HepG2 (cell line): ENCODE measurements around the gene HECTD1. TPM values are rescaled to one million over a fixed set of nuclear protein-coding genes. Genes with fewer than 3 reads are reported as not detected.

Experiments used
- ATAC-seq: fragments of 200-7000 bp; cut with Tn5 transposase; 3 replicates; pipeline ENCODE4 v1.9.1; 2020; ENCODE audit warnings: mild to moderate bottlenecking, moderate library complexity
- BruUV-seq: library from RNA; stranded (reverse); fragments of 400-500 nt; replicated peaks from 2 replicates; lab custom pipeline; 2021; lab: Mats Ljungman, UMichigan
- CTCF ChIA-PET: fragments of 300-600 bp; formaldehyde crosslinking; extraction: SDS; loops from one replicate; lab custom pipeline; 2021; ENCODE audit warnings: low total read pairs, inconsistent platforms, low intra/inter-chr PET ratio; lab: Yijun Ruan, JAX
- POLR2A ChIA-PET: fragments of 350-600 bp; sonication (Branson Sonifier 250); formaldehyde crosslinking; loops from one replicate; lab custom pipeline; 2020; ENCODE audit warnings: antibody characterized with exemption, inconsistent platforms; lab: Yijun Ruan, JAX
- DNase-seq: peaks from one replicate; pipeline ENCODE4 v3.0.0-alpha.2; 2015; ENCODE audit warnings: low spot score
- FAIRE-seq: peaks from 3 replicates; lab custom pipeline; 2011; peaks lifted over from hg19 to GRCh38; lab: Jason Lieb, UNC
- H2AFZ ChIP-seq: one replicate; pipeline ENCODE4 v1.6.1; 2011; ENCODE audit warnings: low read length, inconsistent platforms
- H3K27ac ChIP-seq: fragments of 300-600 bp; 3 replicates; pipeline ENCODE4 v1.8.0; 2011; ENCODE audit warnings: mixed run types, mild to moderate bottlenecking, mixed read lengths, low read length, inconsistent platforms; ENCODE audit not compliant: insufficient read depth; ENCODE audit errors: extremely low read length
- H3K27me3 ChIP-seq, 2 experiments: fragments of 200-600 bp in 1 of 2; 2 replicates in 1 of 2; 3 replicates in 1 of 2; pipeline versions ENCODE4 v1.6.0 to v1.8.0; 2011; ENCODE audit warnings: low read length in 2 of 2, mild to moderate bottlenecking in 2 of 2, moderate library complexity in 2 of 2, inconsistent platforms in 1 of 2; ENCODE audit not compliant: insufficient read depth in 2 of 2, control insufficient read depth in 1 of 2
- H3K36me3 ChIP-seq, 2 experiments: fragments of 200-600 bp in 1 of 2; replicated peaks in 1 of 2; 2 replicates in 1 of 2; 3 replicates in 1 of 2; pipeline versions ENCODE4 v1.5.1 to v1.8.0; 2011; ENCODE audit warnings: low read length in 2 of 2, inconsistent platforms in 1 of 2; ENCODE audit not compliant: insufficient read depth in 2 of 2, control insufficient read depth in 1 of 2
- H3K4me1 ChIP-seq: 2 replicates; pipeline ENCODE4 v1.5.1; 2012; ENCODE audit warnings: low read length, inconsistent platforms; ENCODE audit not compliant: insufficient read depth
- H3K4me2 ChIP-seq: 2 replicates; pipeline ENCODE4 v1.6.0; 2011; ENCODE audit warnings: low read depth, low read length, inconsistent platforms
- H3K4me3 ChIP-seq, 3 experiments: fragments of 200-600 bp in 1 of 3; sonication (generic), shearing (Covaris generic) in 1 of 3; replicated peaks in 1 of 3; 2 replicates each; pipeline ENCODE4 v1.5.1; 2011 to 2016; ENCODE audit warnings: low read length in 3 of 3, inconsistent platforms in 2 of 3, low read depth in 2 of 3, mild to moderate bottlenecking in 2 of 3, control low read depth in 1 of 3, mixed read lengths in 1 of 3; ENCODE audit not compliant: insufficient read depth in 1 of 3
- H3K79me2 ChIP-seq: one replicate; pipeline ENCODE4 v1.6.1; 2011; ENCODE audit warnings: low read length, inconsistent platforms; ENCODE audit not compliant: insufficient read depth
- H3K9ac ChIP-seq: 2 replicates; pipeline ENCODE4 v1.6.0; 2011; ENCODE audit warnings: mild to moderate bottlenecking, low read depth, low read length, inconsistent platforms; ENCODE audit not compliant: insufficient read depth
- H3K9me3 ChIP-seq: 2 replicates; pipeline ENCODE4 v1.5.1; 2012; ENCODE audit warnings: mild to moderate bottlenecking, low read length
- H4K20me1 ChIP-seq: 2 replicates; pipeline ENCODE4 v1.6.0; 2011; ENCODE audit warnings: inconsistent platforms, mild to moderate bottlenecking, low read length, moderate library complexity; ENCODE audit not compliant: insufficient read depth
- ARNTL ChIP-seq: sonication (generic); formaldehyde crosslinking; IDR thresholded peaks from 2 replicates; pipeline ENCODE4 v1.4.0; 2020; ENCODE audit warnings: mild to moderate bottlenecking, missing genetic modification reagents
- FOXA1 ChIP-seq, 2 experiments: fragments of 450-650 bp in 1 of 2; sonication (generic) in 1 of 2; formaldehyde crosslinking in 1 of 2; IDR thresholded peaks; 2 replicates each; pipeline versions ENCODE4 v1.4.0 to v1.6.1; 2016 to 2020; ENCODE audit warnings: missing genetic modification reagents in 1 of 2
- MAFF ChIP-seq: IDR thresholded peaks from 2 replicates; pipeline ENCODE4 v1.6.1; 2011; ENCODE audit warnings: low read depth, low read length, improper control_type of control experiment
- MAFK ChIP-seq, 2 experiments: IDR thresholded peaks in 1 of 2; conservative IDR thresholded peaks in 1 of 2; 2 replicates each; pipeline ENCODE4 v1.6.1; 2011; ENCODE audit warnings: improper control_type of control experiment in 2 of 2, low read length in 2 of 2
- SKI ChIP-seq: fragments of 450-650 bp; IDR thresholded peaks from one replicate; pipeline ENCODE4 v1.6.1; 2018; ENCODE audit warnings: mild to moderate bottlenecking; ENCODE audit not compliant: partially characterized antibody
- ZFP82 ChIP-seq: sonication (generic); formaldehyde crosslinking; IDR thresholded peaks from 2 replicates; pipeline ENCODE4 v1.5.1; 2020; ENCODE audit warnings: mild to moderate bottlenecking, missing genetic modification reagents, borderline replicate concordance
- WGBS: methylation state at CpG from one replicate; pipeline ENCODE4 v1.1.6; 2017; ENCODE audit warnings: low lambda C conversion rate; 5-methylcytosine and 5-hydroxymethylcytosine counted together
- in situ Hi-C: cut with HindIII; loops from 2 replicates; pipeline ENCODE4 v1.10.0; 2017; ENCODE audit warnings: low pct_unique_long_range_greater_than_20kb; ENCODE audit not compliant: extremely low pct_ligation_motif_present
- intact Hi-C: fragments of 100-400 bp; cut with micrococcal nuclease; formaldehyde crosslinking; loops from one replicate; pipeline ENCODE4 v1.10.0; 2022; ENCODE audit not compliant: unreplicated experiment
- polyA plus RNA-seq, 8 experiments: library from polyadenylated mRNA; depleted of rRNA in 3 of 8; stranded (reverse) in 7 of 8; unstranded in 1 of 8; fragments of >200 nt; fragmentation: Illumina TruSeq in 4 of 8; extraction: Trizol in 4 of 8; gene quantifications; 2 replicates each; pipeline versions ENCODE4 v1.2.1 to v1.2.3, GENCODE V29; 2011 to 2016; ENCODE audit warnings: low read depth in 4 of 8, missing spikeins in 1 of 8, mixed read lengths in 1 of 8; ENCODE audit not compliant: insufficient read depth in 1 of 8
- total RNA-seq, 5 experiments: library from RNA; depleted of rRNA; stranded (reverse); fragments of >200 nt; fragmentation: Illumina TruSeq; extraction: Trizol; gene quantifications; 2 replicates each; pipeline ENCODE4 v1.2.3, GENCODE V29; 2016; ENCODE audit warnings: low read depth in 1 of 5
- TF ChIP-seq, protein P1 (sequence below): sonication (generic); formaldehyde crosslinking; IDR thresholded peaks from 2 replicates; pipeline ENCODE4 v1.8.1; 2023; ENCODE audit warnings: mild to moderate bottlenecking, moderate library complexity, missing genetic modification reagents
- TF ChIP-seq, protein P2 (sequence below): sonication (generic); formaldehyde crosslinking; IDR thresholded peaks from 2 replicates; pipeline ENCODE4 v1.8.0; 2022; ENCODE audit warnings: mild to moderate bottlenecking, missing genetic modification reagents, moderate library complexity

Gene HECTD1
- total and polyA plus RNA-seq, 2 of the 13 experiments (the other 11 are each of a cell fraction or from before 2014, with no cell fraction given), result 312 to 560 TPM

DNA sequence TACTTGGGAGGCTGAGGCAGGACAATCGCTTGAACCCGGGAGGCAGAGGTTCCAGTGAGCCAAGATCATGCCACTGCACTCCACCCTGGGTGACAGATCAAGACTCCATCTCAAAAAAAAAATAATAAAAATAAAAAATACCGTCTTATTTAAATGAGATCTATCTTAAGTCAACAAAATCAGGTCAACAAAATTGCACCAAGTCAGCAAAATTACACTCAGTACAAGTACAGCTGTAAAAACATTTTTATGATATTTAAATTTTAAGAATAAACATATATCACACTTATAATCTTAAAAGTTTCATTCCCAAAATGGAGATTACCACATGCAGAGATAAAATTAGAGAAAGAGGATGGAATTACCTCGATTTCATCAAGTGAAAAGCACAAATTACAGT, 33.2 kb downstream of the HECTD1 start:
- 97% methylated on average over 4 of the region's 4 CpGs for WGBS
- DNase-seq (no peak), FAIRE-seq (no peak), ATAC-seq (no peak)
- intact Hi-C loops, result no loop called here
- no peaks in the 10 kb centered on the region for H3K4me1 ChIP-seq
- H4K20me1 ChIP-seq, result peaks cover 9% of the 10 kb centered on the region
- H3K4me3 ChIP-seq, result no peak overlapping the region
- no peak overlapping the region for H3K27ac ChIP-seq
- CTCF ChIA-PET, result no interaction called here
- H3K36me3 ChIP-seq, result peaks cover 53 to 85% of the 10 kb centered on the region in 2 experiments
- TF ChIP-seq ARNTL, result no peak
- TF ChIP-seq, protein P1, sequence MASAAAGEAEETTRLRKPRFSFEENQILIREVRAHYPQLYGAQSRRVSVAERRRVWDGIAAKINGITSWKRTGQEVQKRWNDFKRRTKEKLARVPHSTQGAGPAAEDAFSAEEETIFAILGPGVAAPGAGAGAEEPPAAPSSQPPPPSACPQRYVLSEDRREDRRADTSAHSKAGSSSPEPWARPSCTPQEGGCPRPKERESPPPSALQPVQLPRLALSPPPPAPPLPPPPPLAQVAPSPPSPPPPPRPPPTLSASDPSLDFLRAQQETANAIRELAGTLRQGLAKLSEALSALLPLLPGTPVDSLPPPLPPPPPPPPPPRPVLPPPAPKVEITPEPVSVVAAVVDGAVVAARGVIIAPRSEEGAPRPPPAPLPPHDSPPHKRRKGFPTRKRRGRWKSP (CRISPR knock-in tag), result no peak
- peak; percentile 28; the same call in 1 of the 2 replicates for TF ChIP-seq FOXA1 (IDR thresholded peaks at IDR 0.05)
- no peak for TF ChIP-seq FOXA1 (CRISPR knock-in tag; IDR thresholded peaks at IDR 0.05)
- TF ChIP-seq, protein P2, sequence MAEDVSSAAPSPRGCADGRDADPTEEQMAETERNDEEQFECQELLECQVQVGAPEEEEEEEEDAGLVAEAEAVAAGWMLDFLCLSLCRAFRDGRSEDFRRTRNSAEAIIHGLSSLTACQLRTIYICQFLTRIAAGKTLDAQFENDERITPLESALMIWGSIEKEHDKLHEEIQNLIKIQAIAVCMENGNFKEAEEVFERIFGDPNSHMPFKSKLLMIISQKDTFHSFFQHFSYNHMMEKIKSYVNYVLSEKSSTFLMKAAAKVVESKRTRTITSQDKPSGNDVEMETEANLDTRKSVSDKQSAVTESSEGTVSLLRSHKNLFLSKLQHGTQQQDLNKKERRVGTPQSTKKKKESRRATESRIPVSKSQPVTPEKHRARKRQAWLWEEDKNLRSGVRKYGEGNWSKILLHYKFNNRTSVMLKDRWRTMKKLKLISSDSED (CRISPR knock-in tag), result 0 out of 2 replicates have a peak, but pooled peaks have one; percentile 25
- TF ChIP-seq ZFP82 (CRISPR knock-in tag), result no peak
- TF ChIP-seq SKI, result no peak
- peak; percentile 98 for TF ChIP-seq MAFF
- TF ChIP-seq MAFK (conservative IDR thresholded peaks at IDR 0.05 in 1 of 2, IDR thresholded peaks at IDR 0.05 in 1 of 2; ENCODE audit: low read length in 2 of 2), result peak; percentile 99
- TF ChIP-seq, all 625 proteins: peak for 4
- Histone ChIP-seq H3K27me3 (no peaks in the 10 kb centered on the region), H3K9ac (no peak overlapping the region), H3K4me2 (no peak overlapping the region), H3K79me2 (peaks cover 8% of the 10 kb centered on the region), H2AFZ (no peak overlapping the region), H3K9me3 (no peaks in the 10 kb centered on the region)
- POLR2A ChIA-PET, result no interaction called here
- no TSS peak for BruUV-seq
- in situ Hi-C loops, result no loop called here
